A673 (cell line): ENCODE results near the gene RFT1.

Experiments
- EZH2 ChIP-seq: fragments of 200-600 bp; sonication (generic); IDR thresholded peaks from 2 replicates; pipeline ENCODE4 v1.6.1; 2017; ENCODE audit warnings: borderline replicate concordance, low read depth, mild to moderate bottlenecking, mixed read lengths, antibody characterized with exemption, low read length; ENCODE audit not compliant: poor library complexity, severe bottlenecking
- TF ChIP-seq, protein P1 (sequence below): fragments of 300-800, 200-600 bp; sonication (generic); conservative IDR thresholded peaks from 2 replicates; pipeline ENCODE4 v1.5.1; 2017; ENCODE audit warnings: low read depth, mild to moderate bottlenecking, antibody characterized with exemption, low read length, moderate library complexity, mixed read lengths

DNA sequence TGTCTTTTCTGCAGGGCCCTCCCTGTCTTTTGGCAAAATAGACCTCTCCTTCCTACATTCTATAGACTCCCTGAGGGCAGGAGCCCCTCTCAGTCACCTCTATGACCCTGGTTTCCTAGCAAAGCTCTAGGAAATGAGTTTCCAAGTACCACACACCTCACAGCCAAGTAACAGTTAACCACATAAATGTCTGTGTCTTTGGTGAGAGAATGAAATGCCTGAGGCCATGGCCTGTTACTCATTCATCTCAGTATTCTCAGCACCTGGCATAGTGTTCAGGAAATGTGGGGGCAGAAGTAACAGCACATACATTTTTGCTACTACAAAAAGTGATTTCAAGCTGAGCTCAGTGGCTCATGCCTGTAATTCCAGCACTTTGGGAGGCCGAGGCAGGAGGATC, 21.0 kb downstream of the RFT1 start:
- TF ChIP-seq, protein P1, sequence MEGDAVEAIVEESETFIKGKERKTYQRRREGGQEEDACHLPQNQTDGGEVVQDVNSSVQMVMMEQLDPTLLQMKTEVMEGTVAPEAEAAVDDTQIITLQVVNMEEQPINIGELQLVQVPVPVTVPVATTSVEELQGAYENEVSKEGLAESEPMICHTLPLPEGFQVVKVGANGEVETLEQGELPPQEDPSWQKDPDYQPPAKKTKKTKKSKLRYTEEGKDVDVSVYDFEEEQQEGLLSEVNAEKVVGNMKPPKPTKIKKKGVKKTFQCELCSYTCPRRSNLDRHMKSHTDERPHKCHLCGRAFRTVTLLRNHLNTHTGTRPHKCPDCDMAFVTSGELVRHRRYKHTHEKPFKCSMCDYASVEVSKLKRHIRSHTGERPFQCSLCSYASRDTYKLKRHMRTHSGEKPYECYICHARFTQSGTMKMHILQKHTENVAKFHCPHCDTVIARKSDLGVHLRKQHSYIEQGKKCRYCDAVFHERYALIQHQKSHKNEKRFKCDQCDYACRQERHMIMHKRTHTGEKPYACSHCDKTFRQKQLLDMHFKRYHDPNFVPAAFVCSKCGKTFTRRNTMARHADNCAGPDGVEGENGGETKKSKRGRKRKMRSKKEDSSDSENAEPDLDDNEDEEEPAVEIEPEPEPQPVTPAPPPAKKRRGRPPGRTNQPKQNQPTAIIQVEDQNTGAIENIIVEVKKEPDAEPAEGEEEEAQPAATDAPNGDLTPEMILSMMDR: no peak
- TF ChIP-seq EZH2: no peak
